Measurements from ENCODE around the gene MYBBP1A.

- TF ChIP-seq CTCF (IDR thresholded peaks at IDR 0.05; ENCODE audit: low read depth, low read length, poor library complexity, severe bottlenecking) (no peak), EZH2phosphoT487 (IDR thresholded peaks at IDR 0.05; ENCODE audit: borderline replicate concordance, low read length) (no peak)
Measured at GRCh38 chr17:4500191-4500571, 55.0 kb downstream of the MYBBP1A start.

Measured in DOHH2 (cell line).